Esophagus squamous epithelium (tissue), 4 donors: ENCODE results near the gene CIDEB.

ENCODE experiments used
- POLR2A ChIP-seq, 4 donors: fragments of 450-650 bp; IDR thresholded peaks; one replicate each; pipeline ENCODE4 v1.6.1; 2017; ENCODE audit warnings: antibody characterized with exemption in 4 of 4, mild to moderate bottlenecking in 4 of 4, moderate library complexity in 3 of 4
- TF ChIP-seq, protein P1 (sequence below), 6 experiments: fragments of 450-650 bp in 4 of 6; fragments of 200-600 bp in 2 of 6; sonication (generic) in 2 of 6; IDR thresholded peaks; one replicate each; pipeline ENCODE4 v1.5.1; 2016 to 2019; ENCODE audit warnings: antibody characterized with exemption in 6 of 6, mild to moderate bottlenecking in 4 of 6, moderate library complexity in 4 of 6

GRCh38 chr14:24268225-24268624 is 39.6 kb downstream of the CIDEB start:
- no peak for TF ChIP-seq POLR2A (IDR thresholded peaks at IDR 0.05)
- TF ChIP-seq, protein P1, sequence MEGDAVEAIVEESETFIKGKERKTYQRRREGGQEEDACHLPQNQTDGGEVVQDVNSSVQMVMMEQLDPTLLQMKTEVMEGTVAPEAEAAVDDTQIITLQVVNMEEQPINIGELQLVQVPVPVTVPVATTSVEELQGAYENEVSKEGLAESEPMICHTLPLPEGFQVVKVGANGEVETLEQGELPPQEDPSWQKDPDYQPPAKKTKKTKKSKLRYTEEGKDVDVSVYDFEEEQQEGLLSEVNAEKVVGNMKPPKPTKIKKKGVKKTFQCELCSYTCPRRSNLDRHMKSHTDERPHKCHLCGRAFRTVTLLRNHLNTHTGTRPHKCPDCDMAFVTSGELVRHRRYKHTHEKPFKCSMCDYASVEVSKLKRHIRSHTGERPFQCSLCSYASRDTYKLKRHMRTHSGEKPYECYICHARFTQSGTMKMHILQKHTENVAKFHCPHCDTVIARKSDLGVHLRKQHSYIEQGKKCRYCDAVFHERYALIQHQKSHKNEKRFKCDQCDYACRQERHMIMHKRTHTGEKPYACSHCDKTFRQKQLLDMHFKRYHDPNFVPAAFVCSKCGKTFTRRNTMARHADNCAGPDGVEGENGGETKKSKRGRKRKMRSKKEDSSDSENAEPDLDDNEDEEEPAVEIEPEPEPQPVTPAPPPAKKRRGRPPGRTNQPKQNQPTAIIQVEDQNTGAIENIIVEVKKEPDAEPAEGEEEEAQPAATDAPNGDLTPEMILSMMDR (IDR thresholded peaks at IDR 0.05), result no peak
